ENCODE measurements around the gene ADAM12.

GRCh38 chr10:126016156-126016805 is 372.0 kb downstream of the ADAM12 start:
- no peak for TF ChIP-seq CTCF (IDR thresholded peaks at IDR 0.05)
- TF ChIP-seq POLR2A (IDR thresholded peaks at IDR 0.05), result no peak
